Left forelimb (tissue), 1 donor: ENCODE measurements around the gene NPTX1.
A peak's percentile ranks its signal among the peaks of the same experiment; 100 is the strongest.

Experiments used
- DNase-seq: peaks from one replicate; pipeline ENCODE4 v3.0.0-alpha.2; 2018; ENCODE audit warnings: low spot score

NPTX1 gene

DNA sequence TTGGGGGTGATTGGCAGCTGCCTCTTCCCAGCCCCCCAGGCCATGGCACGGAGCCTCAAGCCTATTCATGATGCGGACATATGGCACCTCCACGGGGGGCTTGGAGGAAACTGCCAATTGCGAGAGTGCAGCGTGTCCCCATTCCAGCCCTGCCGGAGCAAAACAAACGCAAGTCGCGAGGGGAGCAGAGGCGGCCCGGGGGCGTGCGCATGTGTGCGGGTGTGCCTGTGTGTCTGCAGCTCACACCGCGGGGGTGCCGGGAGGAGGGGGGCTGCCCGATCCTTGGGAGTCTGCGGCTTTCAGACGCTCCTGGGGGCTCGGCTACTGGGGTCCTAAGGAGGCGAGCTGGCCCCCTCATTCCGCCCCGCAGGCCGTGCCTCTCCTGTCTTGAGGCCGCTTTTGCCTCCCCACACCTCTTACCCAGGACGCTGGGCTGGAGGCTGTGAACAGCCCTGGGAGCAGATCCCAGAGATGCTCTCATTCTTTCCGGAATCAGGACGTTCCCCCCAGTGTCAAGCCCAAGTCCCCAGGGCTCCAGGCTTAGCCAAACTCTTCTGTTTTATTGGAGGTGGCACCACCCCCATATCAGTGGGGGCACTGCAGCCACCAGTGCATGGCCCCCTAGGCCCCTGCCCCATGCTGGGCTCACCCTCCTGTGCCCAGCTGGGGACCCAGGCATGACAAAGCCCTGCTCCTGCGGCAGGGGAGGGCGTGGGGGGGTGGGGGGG is 32.3 kb downstream of the NPTX1 start:
- DNase-seq = no peak

DNA sequence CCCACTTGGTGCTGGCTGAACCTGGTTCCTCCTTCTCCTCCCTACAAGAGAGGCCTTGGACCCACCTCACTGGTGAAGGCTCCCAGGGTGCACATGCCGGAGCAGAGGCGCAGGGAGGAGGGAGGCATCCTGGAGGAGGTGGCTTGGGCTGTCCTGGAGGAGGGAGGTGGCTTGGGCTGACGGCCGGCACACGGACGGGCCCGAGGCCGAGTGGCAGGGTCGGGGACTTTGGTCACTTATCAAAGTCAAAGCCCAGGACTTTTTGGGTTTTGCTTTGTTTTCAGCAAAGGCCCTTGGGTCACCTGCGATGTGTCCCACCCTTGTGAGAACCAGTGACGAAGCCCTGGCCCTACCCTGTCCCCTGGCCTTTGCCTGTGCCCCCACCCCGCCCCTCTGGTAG is 32.9 kb downstream of the NPTX1 start:
- no peak for DNase-seq

DNA sequence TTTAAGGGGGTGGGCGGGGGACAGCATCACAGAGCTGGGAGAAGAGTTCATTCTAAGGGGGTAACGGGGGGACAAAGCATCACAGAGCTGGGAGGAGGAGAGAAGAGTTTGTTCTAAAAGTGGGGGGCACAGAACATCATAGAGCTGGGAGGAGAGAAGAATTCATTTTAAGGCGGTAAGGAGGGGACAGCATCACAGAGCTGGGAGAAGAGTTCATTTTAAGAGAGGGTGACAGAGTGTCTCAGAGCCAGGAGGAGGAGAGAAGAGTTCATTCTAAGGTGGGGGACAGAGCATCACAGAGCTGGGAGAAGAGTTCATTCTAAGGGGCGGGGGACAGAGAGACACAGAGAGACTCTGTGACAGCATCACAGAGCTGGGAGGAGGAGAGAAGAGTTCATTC is 33.6 kb downstream of the NPTX1 start:
- no peak for DNase-seq

DNA sequence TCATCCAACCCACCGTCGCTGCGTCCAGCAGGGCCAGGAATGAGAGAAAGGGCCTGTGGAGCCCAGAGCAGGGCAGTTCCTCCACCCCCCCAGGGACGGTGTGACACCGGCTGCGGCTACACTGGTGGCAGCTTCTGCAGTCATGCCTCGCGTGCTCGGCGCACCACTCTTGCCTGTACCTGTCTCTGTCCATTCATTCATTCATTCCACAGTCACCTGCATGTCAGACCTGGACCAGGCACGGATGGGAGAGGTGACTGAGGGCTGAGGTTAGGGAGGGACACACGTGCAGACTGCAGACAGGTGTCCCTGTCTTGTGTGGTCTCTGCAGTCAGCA is 34.1 kb downstream of the NPTX1 start:
- no peak for DNase-seq

DNA sequence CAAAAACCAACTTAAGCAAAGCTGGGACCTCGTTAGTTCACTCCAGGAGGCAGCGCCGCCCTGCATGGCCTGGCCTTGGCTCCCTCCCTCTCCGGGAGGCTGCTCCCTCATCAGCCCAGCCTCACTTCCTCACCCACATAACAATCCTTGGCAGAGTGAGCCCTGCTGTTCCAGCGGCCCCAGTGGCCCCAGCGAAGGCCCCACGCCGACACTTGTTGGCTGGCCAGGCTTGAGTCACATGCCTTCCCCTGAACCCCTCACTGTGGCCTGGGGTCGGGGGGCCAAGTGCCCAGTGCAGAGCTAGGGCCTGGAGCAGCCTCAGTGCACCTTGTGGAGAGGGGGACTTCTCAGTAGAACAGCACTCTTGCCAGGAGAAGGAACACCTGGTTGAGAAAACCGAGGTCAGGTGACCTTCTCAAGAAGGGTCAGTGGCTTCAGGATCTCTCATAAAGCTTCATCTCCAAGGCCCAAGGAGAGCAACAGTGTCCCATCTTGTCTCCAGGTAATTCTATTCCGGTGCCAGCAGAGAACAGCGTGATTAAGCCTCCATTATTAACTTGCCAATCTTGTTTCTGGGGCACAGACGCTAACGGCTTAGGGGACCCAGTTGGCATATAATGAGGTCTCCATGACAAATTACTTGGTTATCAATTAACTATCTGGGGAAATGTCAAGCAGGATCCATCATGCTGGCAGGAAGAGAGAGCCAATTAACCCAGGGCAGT is 34.6 kb downstream of the NPTX1 start:
- no peak for DNase-seq

DNA sequence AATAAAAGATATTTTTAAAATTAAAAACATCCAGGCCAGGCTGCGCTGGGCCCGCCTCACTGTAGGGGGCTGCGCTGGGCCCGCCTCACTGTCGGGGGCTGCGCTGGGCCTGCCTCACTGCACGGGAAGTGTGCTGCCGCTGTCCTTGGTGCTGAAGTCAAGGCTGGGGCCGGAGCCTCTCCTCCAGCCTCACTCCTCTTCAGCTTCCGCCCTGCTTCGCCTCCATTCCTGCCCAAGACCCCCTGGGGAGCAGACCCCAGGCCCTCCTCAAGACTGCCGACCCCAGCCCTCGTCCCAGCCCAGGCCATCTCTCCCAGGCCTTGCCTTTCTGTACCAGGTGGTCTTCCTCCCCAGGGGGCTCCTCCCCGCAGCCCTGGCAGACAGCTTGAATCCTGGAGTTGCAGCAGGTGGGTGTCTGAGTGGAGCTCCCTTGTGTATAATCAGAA is 35.3 kb downstream of the NPTX1 start:
- peak; percentile 81 for DNase-seq

DNA sequence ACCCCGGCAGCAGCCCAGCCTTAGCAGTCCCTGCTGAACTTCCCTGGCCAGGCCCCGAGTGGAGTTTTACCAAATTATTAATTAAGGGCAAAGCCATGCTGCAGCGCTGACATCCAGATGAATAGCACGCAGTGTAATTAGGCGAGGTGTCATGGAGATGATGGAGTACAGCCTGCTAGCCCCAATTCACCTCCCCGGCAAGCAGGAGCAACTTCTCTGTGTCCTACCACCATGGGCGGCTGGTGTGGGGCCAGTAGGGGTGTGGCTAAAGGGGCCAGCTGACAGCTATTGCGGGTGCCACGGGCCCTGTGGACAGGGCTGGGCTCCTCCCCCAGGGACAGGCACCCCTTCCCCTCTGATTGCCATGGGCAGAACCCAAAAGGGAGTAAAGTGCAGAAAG is 36.9 kb downstream of the NPTX1 start:
- no peak for DNase-seq

DNA sequence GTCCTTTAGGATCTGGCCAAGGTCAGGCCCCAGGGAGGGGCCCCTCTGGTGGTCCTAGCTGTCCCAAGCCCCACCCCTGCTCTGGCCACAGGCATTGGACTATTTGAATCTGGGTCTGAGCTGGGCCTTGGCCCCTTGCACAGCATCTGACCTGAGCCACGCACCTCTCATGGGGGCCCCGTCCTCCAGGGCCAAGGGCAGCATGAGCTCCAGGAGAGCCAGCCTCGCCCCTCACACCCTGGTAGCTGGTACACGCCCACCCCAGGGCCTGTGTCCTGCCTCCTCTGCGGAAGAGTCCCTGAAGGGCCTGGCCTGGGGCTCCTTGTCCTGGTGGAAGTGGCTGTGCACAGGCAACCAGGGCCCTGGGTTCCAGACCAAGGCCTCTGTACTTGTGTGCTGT is 37.6 kb downstream of the NPTX1 start:
- DNase-seq = no peak

DNA sequence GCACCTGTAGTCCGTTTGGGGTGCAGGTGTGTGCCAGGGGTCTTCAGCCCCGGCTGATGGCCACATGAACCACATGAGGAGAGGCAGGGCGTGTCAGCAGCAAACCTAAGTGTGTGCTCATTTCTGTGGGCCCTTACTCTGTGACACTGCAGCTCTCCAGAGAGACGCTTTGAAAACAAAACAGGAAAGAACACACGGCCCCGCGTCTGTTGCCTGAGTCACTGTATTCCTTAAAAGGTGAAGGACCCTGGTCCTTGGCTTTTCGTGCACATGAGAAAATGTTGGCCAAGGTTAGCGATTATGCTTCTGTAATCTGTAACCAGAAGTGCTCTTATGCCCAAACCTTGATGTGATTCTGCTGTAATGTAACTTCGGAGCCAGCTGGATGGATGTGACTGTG is 38.9 kb downstream of the NPTX1 start:
- no peak for DNase-seq

DNA sequence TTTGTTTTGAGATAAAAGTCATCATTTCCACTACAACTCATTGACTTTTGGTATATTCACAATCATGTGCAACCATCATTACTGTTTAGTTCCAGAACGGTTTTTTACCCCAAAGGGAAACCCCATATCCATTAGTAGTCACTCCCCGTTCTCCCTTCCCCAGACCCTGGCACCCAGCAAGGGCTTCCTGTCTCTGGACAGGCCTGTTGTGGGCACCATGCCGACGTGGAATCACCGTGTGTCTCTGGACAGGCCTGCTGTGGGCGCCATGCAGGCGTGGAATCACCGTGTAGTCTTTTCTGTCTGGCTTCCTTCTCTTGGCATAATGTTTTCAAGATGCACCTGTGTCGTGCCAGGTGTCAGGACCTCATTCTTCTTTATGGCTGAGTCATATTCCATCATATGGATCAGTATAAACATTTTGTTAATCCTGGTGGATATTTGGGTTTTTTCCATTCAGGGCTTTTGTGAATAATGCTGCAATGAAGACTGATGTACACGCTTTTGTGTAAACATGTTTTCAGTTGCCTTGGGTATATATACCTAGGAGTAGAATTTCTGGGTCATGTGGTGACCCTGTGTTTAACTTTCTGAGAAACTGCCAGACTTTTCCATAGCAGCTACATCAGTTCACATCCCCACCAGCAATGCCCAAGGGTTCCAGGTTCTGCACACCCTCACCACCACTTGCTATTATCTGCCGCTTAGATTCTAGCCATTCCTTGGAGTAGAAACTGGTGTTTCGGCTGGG is 42.3 kb downstream of the NPTX1 start:
- no peak for DNase-seq

DNA sequence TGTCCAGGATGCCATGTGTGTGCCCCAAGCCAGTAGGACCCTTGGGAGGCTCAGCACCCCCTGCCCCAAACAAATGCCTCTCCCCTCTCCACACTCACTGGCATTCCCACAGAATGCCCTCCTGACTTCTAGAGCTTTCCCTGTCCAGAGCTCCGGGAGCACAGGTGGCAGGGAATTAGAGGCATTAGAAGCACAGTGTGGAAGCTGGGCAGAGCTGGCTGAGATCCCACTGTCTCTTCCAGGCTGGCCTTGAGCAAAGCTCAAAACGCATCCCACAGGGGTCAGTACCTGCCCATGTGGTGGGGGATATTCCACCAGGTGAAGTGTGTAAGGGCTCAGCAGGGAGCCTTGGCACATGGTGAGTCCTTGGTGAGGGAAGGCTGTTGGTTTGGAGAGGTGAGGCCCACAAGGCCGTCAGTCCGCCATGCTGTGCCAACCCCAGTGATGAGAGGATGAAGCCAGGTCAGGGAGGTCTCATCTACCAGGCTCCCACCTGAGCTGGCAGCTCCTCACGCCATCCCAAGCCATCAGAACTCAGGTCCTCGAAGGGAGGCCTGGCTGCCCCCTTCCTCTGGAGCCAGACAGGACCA is 43.4 kb downstream of the NPTX1 start:
- no peak for DNase-seq

DNA sequence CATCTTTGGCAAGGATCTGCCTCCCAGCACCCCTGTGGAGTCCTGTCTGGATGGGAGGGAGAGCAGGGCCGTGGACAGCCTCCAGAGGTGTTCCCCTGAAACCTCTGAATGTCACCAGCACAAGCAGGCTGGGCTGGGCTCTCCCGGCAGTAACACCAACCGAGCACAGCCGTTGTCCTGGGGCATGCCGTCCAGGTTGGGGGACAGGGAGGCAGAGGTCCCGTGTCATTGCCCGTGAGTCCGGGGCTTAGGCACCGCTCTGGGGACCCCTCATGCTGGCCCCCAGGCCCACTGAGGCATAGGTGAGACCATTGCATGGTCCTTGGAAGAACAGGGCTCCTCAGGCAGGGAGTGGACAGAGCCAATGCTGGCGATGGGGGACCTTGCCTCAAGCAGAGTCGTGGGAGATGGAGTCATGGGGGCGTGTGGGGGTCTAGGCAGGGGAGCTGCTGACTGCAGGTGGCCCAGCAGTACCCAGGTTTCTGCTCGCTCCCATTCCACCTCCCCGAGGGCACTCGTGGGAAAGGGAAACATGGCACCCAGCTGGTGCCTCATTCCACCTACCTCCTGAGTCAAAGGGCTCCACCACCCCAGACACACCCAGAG is 44.0 kb downstream of the NPTX1 start:
- no peak for DNase-seq

DNA sequence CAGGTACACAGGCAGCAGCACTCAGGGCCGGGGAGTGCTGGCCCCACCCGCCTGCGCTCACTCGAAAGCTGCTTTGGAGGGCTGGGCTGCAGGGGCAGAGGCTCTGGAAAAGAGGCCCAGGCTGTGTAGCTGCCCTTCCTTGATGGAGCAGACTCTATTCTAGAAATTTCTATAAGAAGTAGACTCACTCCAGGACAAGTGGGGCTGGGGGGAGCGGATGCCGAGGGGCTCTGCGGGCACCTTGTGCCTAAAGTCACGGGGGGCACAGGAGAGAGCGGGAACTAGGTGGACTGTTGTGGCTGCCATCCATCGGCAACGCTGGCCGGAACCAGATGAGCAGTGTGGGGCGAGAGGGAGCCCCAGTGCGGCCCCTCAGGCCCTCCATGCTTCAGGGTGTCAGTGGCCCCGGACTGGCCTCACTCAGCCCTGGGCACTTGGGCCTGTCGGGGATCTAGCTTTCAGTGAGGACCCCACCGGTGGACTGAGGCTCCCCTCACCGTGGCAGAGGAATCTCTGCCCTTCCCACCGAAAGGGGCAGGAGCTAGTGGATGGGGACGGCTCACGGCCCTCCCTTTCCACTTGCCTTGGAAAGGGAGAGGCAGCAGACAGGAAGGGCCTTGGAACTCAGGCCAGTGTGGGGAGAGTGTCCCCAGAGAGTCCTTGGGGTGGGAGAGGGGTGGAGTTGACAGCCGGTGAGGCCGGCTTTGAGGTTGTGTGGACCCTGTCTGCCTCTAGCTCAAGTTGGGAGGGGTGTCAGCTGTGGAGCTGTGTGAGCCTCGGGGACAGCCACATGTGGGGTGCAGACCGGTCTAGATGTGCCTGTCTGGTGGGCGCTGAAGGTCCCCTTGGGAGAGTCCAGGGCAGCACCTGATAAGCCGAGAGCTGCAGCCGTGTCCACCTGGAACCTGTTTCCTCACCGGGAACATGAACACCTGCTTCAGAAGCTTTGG is 44.9 kb downstream of the NPTX1 start:
- DNase-seq = no peak

DNA sequence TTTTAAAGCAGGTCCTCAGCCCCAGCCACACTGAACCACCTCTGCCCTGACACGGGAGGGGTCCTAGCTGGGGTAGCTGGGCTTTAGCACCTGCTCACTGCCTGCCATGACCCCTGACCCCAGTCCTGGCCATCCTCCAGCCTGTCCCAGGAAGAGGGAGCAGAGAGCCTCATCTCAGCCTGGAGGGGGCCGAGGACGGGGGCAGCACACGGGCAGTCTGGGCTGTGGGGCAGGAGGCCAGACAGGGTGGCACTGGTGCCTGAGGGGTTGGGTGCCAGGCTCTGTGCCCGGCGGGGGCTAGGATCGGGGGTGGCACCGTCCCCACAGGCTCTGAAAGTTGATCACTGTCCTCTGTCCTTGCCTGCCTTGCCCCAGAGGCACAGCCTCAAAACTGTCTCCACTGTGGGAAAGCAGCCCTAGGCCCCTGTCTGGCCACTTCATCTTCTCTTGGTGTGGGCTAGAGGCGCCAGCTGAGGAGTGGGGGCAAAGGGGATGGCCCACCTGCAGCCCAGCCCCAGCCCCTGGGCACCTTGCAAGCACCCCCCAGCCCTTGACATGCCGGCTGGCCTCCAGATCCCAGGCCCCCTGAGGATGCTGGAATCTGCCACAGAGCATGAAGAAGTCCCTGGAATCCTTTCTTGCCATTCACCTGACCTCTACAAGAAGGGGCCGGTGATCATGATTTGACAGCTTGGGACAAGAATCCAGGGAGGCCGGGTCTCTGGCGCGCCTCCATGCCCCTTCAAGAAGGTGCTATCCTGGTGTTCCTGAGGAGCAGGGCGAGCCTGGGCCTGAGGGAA is 45.8 kb downstream of the NPTX1 start:
- DNase-seq = no peak

DNA sequence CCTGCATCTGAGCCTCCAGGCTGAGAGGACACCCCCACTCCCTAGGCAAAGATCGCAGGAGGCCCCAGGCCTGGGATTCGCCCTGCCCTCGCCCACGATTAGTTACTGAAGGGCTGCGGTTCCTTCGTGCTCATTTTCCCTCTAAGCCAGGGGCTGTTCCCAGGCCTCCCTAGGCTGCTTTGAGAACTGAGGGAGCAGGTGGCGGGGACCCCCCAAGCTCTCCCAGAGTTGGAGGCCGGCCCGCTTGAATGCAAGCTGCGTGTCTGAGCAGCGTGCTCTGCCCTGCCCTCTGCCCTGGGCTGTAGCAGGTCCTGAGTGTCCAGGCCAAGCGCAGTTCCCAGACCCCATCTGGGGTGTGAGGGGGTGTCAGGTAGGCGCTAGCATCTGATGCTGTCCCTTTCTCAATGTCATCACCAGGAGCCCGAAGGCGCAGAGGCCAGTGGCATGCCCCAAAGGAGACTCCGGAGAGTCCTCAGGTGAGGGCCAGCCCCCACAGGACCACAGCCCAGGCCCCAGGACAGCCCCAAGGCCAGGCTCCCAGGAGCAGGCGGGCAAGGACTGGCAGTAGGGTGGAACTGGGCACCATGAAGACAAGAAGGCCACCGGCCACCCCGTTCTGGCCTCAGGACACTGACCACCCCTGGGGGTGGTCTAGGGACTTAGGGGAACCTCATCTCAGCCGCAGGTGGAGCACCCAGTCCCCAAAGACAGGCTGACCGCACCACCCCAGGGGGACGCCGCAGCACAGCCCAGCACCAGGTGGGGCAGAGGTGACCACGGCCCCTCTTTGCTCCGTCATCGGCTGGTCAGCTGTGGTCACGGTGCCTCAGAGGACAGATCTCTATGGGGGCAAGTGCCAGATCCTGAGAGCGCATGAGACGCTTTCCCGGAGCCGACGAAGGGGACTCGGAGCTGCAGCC is 46.8 kb downstream of the NPTX1 start:
- DNase-seq = no peak

DNA sequence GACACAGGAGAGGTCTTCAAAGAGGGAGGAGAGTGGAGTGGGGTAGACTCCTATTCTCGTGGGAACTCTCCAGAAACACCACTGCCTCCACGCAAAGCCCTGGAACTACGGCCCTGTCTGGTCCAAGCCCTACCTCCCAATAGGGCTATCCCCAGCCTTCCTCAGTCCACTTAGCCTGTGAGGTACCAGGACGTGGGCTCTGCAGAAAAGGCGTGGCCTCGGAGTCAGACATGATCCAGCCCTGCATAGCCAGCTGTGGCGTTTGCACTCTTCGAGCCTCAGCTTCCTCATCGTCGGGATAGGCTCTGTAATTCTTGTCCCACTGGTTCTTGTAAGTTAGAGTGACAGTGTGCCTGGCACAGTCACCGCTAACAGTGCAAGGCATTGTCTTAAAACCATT is 47.6 kb downstream of the NPTX1 start:
- DNase-seq = no peak

DNA sequence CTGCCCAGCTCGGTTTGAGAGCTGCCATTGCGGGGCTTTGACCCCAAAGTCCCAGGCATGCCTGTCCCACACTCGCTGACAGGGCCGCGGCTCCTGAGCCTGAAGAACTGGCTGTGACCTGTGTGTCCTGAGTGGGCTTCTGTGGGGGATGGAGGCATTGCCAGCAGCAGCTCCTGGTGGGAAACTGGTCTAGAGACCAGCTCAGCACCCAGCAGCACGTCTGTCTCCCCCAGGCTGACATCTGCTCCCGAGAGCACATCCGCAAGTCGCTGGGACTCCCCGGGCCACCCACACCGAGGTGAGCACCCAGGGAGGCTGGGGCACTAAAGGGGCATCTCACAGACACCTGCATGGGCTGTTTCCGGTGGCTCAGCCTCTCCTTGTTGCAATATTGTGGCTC is 48.0 kb downstream of the NPTX1 start:
- no peak for DNase-seq

DNA sequence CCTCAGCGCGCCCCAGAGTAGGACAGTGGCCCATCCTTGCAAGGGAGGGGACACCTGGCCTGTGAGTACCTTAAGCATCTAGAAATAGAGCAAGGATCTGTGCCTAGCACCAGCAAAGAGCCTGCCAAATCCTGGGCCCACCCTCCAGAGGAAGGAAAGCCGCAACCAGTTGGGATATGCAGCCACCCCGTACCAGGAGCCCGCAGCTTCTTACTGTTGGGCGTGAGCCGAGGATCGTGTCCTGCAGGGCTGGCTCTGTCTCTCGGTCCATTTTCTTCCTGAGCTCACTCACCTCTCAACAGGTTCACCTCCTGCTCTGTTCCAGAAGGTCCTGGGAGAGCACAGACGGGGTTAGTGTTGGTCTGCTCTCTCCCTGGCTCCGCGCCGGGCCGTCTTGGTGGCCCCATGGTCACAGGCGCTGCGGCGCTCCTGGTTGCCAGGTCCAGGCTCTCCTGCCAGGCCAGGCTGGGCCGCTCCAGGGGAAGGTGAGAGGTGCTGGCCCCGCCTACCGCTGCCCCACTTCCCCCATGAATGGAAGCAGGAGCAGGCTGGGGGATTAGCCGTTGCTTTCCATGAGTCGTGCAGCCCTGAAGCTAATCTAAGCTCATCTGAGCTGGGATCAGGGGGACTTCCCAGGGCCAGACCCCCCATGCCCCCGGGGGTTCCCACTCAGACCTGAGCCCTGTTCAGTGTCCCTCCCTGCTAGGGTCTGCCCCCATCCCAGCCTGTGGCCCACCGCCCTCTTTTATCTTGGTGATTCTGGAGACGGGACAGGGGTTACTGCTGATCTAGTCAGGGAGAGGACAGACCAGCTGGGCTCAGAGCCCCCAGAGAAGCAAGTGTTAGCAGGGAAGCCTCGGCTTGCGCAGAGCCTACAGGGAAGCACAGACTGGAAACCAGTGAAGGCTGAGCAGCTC is 48.8 kb downstream of the NPTX1 start:
- DNase-seq = no peak
